Measurements from ENCODE around the gene HOXB6.

The HOXB6 gene

DNA sequence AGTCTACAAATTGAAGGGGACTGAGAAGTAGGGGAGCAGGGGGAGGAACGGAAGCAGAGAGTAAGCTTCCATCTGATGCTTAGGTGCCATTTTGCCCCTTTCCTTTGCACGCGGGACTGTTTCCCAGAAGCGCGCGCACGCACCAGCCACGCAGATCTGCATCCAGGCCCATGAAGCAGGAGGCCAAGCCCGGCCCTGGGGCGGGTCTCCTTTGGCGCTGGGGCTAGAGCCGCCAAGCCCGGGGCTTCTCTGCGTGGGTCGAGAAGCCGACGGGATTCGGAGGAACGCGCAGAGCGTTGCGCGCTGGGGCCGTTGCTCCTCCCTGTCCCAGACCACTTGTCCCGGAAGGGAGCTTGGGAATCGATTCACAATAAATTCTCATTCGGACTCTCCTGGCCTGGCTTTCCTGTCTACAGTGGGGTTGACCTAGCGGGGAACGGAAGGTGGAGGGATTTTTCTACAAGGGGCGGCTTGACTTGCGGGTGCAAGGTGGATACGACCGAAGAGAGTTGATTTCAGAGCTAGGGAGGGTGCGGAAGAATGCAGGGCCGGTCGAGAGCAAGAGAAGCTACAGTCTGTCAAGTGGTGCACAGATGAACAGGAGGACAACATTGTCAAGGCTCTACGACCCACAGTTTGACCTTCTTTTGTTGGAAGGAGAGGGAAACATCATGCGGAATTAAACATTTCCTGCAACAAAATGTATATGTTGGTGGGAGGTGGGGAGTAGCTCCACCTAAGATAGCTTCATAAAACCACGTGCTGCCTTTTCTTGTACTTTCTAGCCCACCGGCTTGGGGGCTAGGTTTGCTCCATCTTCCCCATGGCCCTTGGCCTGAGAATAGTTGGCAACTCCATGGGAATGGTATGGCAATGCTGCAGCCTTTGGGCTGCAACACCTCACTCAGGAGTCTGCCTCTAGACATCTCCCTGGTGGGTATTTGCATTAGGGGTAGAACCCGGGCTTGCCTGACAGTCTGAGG is 16.9 kb upstream of the HOXB6 start:
- DNase-seq = no peak

DNA sequence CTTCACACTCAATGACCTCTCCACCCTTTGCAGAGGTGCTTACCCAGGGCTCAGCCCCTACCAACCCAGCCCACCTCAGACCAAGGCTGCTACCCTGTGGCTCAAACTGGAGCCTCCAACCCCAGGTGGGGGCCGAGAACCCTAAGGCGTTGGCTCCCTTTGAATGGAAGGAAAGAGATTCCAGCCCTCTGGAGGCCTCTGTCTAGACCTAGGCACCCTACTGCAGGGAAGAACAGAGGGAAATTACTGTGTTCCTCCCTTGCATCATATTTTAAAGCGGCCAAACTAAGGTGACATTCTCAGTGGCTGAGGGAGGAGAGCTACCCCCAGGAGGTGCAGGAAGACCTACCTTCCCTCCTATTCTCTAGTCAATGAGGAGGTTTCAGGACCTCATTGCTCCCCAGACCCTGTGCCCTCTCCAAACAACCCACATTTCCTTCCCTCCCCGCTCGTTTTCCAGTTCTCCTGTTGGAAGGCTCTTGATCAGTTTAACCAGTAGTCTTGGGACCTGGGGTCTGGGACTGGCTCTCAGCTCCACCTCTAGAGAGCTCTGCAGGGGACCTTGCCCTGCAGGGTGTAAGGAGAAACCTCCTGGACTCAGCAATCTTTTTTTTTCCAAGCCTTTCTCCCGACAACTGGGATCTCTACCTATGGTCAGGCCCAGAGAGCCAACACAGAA is 15.8 kb upstream of the HOXB6 start:
- no peak for DNase-seq

GRCh38 chr17:48619826-48620449 is 15.2 kb upstream of the HOXB6 start:
- no peak for DNase-seq

- peak; percentile 57 for DNase-seq
These were observed 13.6 kb upstream of the HOXB6 start for GRCh38 chr17:48618256-48618896.

DNA sequence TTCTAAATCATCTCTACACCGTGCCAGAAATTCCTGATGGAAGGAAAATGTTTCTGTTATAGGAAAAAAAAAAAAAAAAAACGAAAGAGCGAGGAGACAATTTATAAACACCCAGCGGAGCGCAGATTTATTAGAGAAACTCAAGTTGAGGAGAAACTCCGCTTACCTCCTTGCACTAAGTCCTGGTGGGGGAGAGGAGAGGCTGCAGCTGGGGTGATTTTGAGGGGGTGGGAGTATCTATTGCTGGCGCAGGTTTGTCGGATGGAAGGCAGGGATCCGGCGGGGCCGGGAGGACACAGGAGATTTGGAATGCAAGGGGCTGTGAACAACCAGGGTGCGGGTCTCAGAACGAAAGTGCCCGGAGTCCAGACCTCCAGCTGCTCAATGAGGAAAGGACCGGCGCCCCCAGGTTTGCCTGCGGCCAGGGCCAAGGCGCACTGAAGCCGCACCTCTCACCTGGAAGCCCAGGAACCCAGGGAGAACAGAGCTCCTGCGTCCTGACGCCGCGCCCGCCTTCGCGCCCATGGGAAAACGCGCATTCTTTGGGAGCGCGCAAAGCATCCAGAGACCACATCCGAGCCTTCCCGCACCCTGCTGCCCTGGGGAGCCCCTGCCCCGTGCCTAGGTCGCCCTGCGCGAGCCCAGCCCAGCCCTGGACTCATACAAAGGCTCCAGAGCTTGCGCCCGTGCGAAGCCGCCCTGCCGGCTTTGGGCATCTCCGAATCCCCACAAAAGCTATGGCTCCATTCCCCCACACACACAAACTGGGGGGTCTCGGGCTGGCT is 12.9 kb upstream of the HOXB6 start:
- DNase-seq = no peak

DNA sequence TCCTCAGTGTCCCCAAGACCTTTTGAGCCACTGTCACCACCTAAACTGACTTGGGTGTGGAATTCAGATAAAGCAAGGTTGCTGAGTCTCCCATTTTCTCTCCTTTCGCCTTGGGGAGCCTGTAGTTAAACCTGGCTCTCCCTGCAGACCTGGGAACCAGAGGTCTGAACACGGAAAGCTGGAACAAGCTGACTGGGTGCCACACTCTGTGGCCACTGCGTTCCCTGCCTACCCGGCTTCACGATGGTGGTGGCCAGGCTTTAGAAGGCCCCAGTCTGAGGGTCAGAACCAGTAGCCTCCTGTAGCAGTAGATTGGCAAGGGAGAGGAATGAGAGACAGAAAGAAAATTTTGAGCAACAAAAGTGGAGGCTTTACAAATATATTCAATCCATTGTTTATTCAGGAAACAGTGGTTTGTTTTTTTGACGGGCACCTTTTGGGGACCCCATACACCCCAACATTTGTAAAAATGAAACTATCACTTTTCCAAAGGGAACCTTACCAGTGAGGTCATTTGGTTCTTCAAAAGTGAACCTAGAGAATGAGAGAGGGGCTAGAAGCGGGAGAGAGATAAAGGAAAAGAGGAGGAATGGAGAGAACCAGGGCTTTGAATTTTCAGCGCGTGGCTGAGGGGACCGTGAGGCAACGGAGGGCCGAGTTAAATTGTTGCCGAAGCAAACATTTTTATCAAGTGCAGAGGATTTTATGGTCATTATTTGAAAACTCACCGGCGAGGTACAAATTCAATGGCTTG is 12.1 kb upstream of the HOXB6 start:
- no peak for DNase-seq

GRCh38 chr17:48615963-48616716 is 11.4 kb upstream of the HOXB6 start:
- no peak for DNase-seq

DNA sequence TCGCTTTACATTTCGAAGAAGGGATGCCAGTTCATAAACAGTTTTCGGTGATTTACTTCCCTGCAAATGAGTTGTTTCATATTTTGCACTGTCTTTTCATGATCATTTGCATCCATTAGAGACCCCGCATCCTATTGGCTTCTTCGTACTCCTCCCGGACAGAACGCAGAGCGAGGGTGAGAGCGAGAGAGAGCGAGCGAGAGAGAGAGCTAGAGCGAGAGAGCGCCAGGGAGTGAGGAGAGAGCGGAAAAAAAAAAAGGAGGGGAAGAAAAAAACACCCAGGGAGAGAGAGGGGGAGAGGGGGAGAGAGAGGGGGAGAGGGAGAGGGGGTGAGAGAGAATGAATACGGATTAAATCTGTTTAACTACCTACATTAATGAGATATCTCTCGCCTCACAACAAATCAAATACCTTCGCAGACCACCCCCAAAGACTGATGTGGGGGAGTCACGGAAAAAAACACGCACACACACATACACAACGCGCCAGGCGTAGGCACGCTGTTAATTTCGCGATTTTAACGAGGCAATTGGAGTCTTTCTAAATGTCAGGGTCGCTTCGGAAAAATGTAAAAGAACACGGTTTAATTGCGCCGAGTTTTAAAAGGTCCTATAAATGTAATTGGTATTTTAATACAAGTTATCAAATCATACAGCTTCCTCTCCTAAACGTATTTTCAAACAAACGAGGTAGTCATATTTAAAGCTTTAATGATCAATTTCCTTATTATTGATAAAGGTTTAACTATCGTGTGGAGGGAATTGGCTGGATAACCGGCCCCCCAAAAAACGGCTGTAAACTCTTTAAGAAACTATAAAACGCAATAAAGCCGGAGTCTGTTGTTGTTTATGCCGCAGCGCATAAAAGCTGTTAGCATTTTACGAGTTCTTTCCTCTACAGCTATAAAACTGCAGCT is 10.5 kb upstream of the HOXB6 start, which contains the start of gene HOXB8:
Gene HOXB8, minus strand, starts transcription at position 246 of the 916 bp plus-strand sequence. CDS start 588 bp downstream, outside the sequence.
- no peak for DNase-seq

DNA sequence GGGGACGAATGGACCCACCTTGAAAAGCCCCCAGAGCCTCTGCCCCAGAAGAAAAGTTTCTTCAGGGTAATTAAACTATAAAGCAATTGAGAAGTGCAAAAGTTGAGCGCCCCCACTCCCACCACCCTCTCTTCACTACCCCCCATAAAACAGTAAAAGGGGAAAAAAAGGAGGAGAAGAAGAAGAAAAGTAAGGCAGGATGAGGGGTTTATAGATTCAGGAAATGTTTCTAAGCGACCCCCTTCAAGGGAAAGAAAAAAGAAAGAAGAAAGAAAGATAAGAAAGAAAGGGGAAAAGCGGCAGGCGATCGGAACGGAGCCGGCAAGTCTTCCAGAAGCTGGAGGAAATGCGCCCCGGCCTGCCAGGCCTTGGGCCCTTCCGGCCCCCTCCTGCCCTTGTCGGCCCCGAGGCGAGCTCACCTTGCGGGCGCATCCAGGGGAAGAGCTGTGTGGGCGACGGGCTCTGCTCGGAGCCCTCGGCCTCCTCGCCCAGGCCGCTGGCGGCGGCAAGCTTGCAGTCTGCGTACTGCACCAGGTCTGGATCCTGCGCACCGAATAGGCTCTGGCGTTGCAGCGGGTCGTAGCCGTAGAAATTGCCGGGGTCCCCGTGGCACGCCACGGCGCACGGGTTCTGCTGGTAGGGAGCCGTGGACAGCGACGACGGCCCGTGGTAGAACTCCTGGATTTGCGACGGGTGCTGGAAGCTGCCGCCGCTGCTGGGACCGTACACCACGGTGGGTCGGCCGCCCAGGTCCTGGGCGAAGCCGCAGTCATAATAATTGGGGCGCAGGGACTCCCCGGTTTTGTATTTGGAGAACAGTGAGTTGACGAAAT is 9.3 kb upstream of the HOXB6 start:
- DNase-seq = no peak

- DNase-seq = no peak
These were observed 8.3 kb upstream of the HOXB6 start for GRCh38 chr17:48612854-48613691.

GRCh38 chr17:48612456-48612853 is 7.7 kb upstream of the HOXB6 start:
- no peak for DNase-seq

GRCh38 chr17:48611681-48612455 is 7.1 kb upstream of the HOXB6 start:
- no peak for DNase-seq

GRCh38 chr17:48611213-48611612 is 6.4 kb upstream of the HOXB6 start:
- DNase-seq = peak; percentile 7

- DNase-seq = peak; percentile 62
These were observed 5.8 kb upstream of the HOXB6 start, which contains the start of gene HOXB7 for GRCh38 chr17:48610282-48611211. Gene HOXB7 (minus strand): TSS chr17:48611017. CDS start chr17:48610918, 99 bp downstream.

GRCh38 chr17:48609759-48610281 is 5.0 kb upstream of the HOXB6 start:
- DNase-seq = no peak

Data from NCI-H2171 treated with DMSO at 0.1 percent for 48 hours (cell line).